Neutrophil (primary cell): Measurements from ENCODE around the gene WSB1.

Experiments used
- H3K27ac ChIP-seq: fragments of 200-600 bp; sonication (generic); 2 replicates; pipeline ENCODE4 v1.5.1; 2016; ENCODE audit warnings: mild to moderate bottlenecking, moderate library complexity
- H3K27me3 ChIP-seq: fragments of 200-600 bp; sonication (generic); 2 replicates; pipeline ENCODE4 v1.6.0; 2016; ENCODE audit warnings: mild to moderate bottlenecking
- H3K36me3 ChIP-seq: fragments of 200-600 bp; sonication (generic); 2 replicates; pipeline ENCODE4 v1.5.1; 2017
- H3K4me1 ChIP-seq, 2 experiments: fragments of 200-600 bp in 1 of 2; sonication (generic) in 1 of 2; 1 replicate in 1 of 2; 2 replicates in 1 of 2; pipeline versions ENCODE4 v1.5.1 to v1.6.1; 2013 to 2016; ENCODE audit warnings: low read depth in 1 of 2, low read length in 1 of 2, mild to moderate bottlenecking in 1 of 2, moderate library complexity in 1 of 2; ENCODE audit not compliant: control insufficient read depth in 1 of 2, insufficient read depth in 1 of 2
- H3K4me3 ChIP-seq, 2 experiments: fragments of 200-600 bp in 1 of 2; sonication (generic) in 1 of 2; 1 replicate in 1 of 2; 2 replicates in 1 of 2; pipeline ENCODE4 v1.5.1; 2013 to 2016; ENCODE audit warnings: low read depth in 1 of 2, low read length in 1 of 2, mild to moderate bottlenecking in 1 of 2, moderate library complexity in 1 of 2
- H3K9me3 ChIP-seq: fragments of 200-600 bp; sonication (generic); 2 replicates; pipeline ENCODE4 v1.5.1; 2016
- TF ChIP-seq, protein P1 (sequence below): fragments of 200-600 bp; sonication (generic); IDR thresholded peaks from 2 replicates; pipeline ENCODE4 v1.5.1; 2016; ENCODE audit warnings: antibody characterized with exemption

The WSB1 gene

DNA sequence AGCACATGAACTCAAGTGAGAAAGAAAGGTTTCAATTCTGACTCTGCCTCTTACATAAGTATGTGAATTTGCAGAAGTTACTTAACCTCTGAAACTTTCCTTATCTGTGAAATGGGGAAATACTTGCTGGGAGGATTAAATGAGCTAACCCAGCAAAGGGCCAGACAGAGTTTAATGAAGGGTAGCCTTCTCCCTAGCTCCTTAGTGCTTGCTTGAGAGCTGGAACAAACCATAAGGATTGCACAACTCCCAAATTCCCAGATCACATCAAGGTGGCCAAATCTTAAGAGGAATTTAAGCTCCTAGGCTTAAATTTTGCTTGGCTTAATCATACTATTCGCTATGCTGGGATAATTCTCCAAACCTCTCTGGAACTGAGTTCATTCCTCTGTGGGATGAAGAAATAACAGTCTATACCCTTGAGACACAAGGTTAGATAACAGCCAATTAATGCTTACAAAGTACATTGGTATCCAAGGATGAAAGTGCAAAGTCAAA, 11.8 kb upstream of the WSB1 start:
- Histone ChIP-seq H3K36me3 (no peaks in the 10 kb centered on the region), H3K4me3 (peak overlapping the region; percentile 35 to 45), H3K4me1 (peaks cover 71 to 74% of the 10 kb centered on the region in 2 experiments), H3K27ac (peak overlapping the region; percentile 79), H3K9me3 (no peaks in the 10 kb centered on the region), H3K27me3 (no peaks in the 10 kb centered on the region)
- TF ChIP-seq, protein P1, sequence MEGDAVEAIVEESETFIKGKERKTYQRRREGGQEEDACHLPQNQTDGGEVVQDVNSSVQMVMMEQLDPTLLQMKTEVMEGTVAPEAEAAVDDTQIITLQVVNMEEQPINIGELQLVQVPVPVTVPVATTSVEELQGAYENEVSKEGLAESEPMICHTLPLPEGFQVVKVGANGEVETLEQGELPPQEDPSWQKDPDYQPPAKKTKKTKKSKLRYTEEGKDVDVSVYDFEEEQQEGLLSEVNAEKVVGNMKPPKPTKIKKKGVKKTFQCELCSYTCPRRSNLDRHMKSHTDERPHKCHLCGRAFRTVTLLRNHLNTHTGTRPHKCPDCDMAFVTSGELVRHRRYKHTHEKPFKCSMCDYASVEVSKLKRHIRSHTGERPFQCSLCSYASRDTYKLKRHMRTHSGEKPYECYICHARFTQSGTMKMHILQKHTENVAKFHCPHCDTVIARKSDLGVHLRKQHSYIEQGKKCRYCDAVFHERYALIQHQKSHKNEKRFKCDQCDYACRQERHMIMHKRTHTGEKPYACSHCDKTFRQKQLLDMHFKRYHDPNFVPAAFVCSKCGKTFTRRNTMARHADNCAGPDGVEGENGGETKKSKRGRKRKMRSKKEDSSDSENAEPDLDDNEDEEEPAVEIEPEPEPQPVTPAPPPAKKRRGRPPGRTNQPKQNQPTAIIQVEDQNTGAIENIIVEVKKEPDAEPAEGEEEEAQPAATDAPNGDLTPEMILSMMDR = no peak

DNA sequence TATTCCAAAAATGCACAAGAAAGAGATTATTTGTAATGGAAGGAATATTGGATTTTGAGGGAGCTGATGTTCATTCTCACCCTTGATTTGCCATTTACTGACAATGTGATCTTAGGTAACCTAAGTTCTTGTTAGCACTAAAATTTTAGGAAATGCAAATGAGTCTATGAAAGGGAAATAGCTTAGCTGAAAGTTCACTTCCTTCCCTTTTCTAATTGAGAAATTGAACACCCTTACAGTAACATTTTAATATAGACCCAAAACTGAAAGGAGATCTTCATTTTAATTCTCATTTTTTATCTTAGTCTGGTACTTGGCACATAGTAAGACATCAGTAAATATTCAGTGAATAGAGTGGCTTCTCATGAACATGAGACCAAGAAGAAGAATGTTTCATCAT, 10.9 kb upstream of the WSB1 start:
- Histone ChIP-seq H3K4me3 (peak overlapping the region; percentile 35 to 45), H3K4me1 (peaks cover 71 to 74% of the 10 kb centered on the region in 2 experiments), H3K27ac (peak overlapping the region; percentile 79), H3K9me3 (no peaks in the 10 kb centered on the region), H3K36me3 (no peaks in the 10 kb centered on the region), H3K27me3 (no peaks in the 10 kb centered on the region)
- TF ChIP-seq, protein P1 = no peak

DNA sequence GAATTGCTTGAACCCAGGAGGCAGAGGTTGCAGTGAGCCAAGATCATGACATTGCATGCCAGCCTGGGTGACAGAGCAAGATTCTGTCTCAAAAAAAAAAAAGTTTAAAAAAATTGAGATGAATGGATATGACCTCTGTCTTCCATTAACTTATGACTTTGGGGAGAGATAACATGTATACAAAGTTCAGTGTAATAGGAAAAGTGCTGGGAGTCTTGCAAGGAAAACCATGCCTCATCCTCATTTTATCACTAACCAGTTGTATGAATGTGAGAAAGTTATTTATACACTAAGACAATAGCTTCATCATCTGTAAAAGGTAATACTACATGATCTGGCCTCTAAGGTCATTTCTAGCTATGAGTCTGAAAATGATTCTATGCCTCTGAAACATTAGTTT, 10.2 kb upstream of the WSB1 start:
- Histone ChIP-seq H3K27ac (peak overlapping the region; percentile 79), H3K27me3 (no peaks in the 10 kb centered on the region), H3K4me3 (peak overlapping the region in 1 of 2 experiments; percentile 45), H3K9me3 (no peaks in the 10 kb centered on the region), H3K36me3 (no peaks in the 10 kb centered on the region), H3K4me1 (peaks cover 71 to 74% of the 10 kb centered on the region in 2 experiments)
- TF ChIP-seq, protein P1 = no peak

DNA sequence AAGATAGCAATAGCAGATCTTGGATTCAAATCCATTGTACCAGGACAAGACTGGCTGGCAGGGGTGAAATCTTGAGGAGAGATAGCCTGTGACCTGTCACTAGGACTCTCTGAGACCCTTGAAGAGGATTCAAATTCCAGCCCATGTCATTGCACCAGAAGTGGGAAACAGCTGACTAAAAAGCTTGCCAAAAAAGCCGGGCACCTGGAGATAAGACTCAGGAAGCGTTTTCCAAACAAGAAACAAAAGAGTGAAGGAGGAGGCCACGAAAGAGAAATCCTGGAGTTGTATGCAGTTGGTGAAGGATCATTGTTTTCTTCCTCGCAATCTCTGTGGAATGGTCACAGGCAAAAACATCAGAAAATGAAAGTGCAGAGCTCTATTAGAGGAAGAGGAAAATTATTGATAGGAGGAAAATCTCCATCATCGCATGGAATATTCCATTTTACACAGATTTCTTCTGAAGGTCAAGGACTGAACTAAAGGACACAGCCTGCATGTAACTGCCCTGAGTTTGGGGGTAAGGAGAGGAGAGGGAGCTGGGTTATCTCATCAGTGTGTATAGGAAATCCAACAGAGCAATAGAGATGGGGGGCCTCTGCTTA, 9.0 kb upstream of the WSB1 start:
- Histone ChIP-seq H3K36me3 (no peaks in the 10 kb centered on the region), H3K4me1 (peaks cover 63 to 64% of the 10 kb centered on the region in 2 experiments), H3K27me3 (no peaks in the 10 kb centered on the region), H3K27ac (peak overlapping the region; percentile 79), H3K4me3 (peak overlapping the region in 1 of 2 experiments; percentile 45), H3K9me3 (no peaks in the 10 kb centered on the region)
- TF ChIP-seq, protein P1 = no peak

DNA sequence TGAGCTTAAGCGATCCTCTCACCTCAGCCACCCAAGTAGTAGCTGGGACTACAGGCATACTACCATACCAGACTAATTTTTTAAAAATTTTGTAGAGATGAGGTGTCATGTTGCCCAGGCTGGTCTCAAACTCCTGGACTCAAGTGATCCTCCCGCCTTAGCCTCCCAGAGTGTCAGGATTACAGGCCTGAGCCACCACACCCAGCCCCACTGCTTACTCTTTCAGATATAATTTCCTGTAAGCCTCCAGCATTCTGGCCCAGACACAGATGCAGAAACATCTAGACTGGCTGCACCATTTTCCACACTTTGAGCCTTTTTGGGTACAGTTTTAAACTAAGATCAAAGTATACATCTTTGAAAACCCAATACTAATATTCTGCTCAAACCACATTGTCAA, 8.4 kb upstream of the WSB1 start:
- TF ChIP-seq, protein P1 = no peak
- peaks cover 57 to 58% of the 10 kb centered on the region in 2 experiments for H3K4me1 ChIP-seq
- no peak overlapping the region for H3K4me3 ChIP-seq
- H3K9me3 ChIP-seq = no peaks in the 10 kb centered on the region
- H3K27me3 ChIP-seq = no peaks in the 10 kb centered on the region
- no peaks in the 10 kb centered on the region for H3K36me3 ChIP-seq
- peak overlapping the region; percentile 40 for H3K27ac ChIP-seq
